Suprapubic skin (tissue), 4 donors: ENCODE measurements around the gene HNRNPK.

ENCODE experiments used
- CTCF ChIP-seq, 2 donors: fragments of 200-600 bp in 1 of 2; fragments of 450-650 bp in 1 of 2; sonication (generic) in 1 of 2; IDR thresholded peaks; one replicate each; pipeline ENCODE4 v1.5.1; 2016 to 2019; ENCODE audit warnings: antibody characterized with exemption in 2 of 2, mild to moderate bottlenecking in 1 of 2, moderate library complexity in 1 of 2
- POLR2A ChIP-seq, 2 donors: fragments of 450-650 bp; IDR thresholded peaks; one replicate each; pipeline ENCODE4 v1.6.1; 2017; ENCODE audit warnings: antibody characterized with exemption in 2 of 2, mild to moderate bottlenecking in 2 of 2, moderate library complexity in 2 of 2
- POLR2AphosphoS5 ChIP-seq, 3 donors: sonication (generic); formaldehyde crosslinking; IDR thresholded peaks; one replicate each; pipeline ENCODE4 v1.6.1; 2017; ENCODE audit warnings: antibody characterized with exemption in 3 of 3

DNA sequence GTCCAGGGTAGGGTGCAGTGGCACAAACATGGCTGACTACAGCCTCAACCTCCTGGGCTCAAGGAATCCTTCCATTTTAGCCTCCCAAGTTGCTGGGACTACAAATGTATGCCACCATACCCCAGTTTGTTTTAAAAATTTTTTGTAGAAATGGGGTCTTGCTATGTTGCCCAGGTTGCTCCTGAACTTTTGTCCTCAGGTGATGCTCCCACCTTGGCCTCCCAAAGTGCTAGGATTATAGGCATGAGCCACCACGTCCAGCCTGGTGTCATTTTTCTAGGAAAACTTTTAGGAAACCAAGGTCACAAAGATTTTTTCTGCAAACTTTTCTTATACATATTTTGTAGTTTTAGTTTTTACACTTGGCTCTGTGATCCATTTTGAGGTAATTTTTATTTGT lies 11.3 kb upstream of the HNRNPK start:
- TF ChIP-seq CTCF (IDR thresholded peaks at IDR 0.05): no peak
- TF ChIP-seq POLR2AphosphoS5 (IDR thresholded peaks at IDR 0.05): no peak
- no peak for TF ChIP-seq POLR2A (IDR thresholded peaks at IDR 0.05)
